Inflammatory macrophage (primary cell): ENCODE measurements around the gene ERC2.

Experiments
- DNase-seq, 2 donors: peaks; one replicate each; pipeline ENCODE4 v3.0.0-alpha.2; 2020 to 2022

The ERC2 gene

DNA sequence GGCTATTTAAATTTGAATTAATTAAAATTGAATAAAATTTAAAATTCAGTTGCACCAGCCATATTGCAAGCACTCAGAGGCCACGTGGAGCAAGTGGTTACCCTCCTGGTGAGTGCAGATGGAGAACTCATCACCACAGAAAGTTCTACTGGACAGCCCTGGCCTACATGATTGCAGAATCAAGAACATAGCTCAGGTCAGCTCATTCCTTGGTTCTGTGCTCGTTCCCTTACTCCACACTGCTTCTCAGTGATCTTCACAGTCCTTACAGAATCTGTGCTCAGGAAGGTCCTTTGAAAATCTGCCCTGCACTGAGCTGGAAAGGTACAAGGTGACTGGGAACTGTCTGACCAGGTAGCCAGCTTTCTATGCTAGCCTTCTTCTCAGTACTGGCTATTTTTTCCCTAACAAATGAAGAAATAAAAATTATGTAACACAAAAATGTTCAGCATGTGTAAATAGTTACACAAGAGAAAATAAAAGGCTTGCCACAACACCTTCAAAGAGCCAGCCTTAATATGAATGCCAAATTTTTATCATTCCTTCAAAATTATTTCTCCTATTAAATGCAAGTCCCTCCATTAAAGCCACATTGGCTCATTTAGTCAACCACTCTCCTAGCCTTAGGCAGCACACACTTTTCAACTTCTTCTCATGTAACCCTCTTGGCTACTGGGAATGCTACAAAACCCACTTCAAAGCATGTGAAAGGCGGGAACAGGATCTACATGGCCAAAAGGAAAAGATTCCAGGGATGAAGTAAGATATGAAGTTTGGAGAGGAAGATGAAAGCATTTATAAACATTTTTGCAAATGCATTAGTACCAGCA, 654.8 kb downstream of the ERC2 start:
- no peak for DNase-seq

- DNase-seq = no peak
Observed at GRCh38 chr3:55812394-55813013, 655.8 kb downstream of the ERC2 start.

DNA sequence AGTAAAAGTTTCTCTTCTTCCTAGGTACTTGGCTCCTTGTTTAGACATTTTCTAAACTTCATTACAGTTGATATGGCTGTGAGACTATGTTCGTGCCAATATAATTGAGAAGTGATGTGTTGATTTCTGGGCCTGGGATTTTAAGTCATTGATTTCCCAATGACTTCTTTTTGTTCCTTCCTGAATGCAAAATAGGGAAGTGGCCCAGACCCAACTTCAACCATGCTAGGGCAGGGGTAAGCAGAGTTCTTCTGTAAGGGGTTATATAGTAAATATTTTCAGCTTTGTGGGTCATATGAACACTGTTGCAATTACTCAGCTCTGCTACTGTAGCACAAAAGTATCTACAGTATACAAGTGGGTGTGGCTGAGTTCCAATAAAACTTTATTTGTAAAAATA, 661.1 kb downstream of the ERC2 start:
- DNase-seq = no peak

DNA sequence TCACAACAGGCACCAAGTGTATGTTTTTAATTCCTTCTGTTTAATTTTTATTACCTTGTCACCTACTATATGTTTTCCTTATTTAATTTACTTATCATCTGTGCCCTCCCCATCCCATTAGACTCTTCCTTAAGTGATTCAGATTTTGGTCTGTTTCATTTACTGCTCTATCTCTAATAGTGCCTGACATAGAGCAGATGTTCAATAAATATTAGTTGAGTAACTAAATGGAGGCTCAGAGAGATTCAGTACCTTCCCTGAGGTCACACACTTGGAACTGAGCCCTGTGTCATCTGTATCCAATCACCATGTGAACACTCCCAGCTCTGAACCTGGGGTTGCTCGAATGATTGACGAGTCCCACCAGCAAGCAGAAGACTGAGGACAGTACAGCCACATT, 663.1 kb downstream of the ERC2 start:
- DNase-seq = no peak

DNA sequence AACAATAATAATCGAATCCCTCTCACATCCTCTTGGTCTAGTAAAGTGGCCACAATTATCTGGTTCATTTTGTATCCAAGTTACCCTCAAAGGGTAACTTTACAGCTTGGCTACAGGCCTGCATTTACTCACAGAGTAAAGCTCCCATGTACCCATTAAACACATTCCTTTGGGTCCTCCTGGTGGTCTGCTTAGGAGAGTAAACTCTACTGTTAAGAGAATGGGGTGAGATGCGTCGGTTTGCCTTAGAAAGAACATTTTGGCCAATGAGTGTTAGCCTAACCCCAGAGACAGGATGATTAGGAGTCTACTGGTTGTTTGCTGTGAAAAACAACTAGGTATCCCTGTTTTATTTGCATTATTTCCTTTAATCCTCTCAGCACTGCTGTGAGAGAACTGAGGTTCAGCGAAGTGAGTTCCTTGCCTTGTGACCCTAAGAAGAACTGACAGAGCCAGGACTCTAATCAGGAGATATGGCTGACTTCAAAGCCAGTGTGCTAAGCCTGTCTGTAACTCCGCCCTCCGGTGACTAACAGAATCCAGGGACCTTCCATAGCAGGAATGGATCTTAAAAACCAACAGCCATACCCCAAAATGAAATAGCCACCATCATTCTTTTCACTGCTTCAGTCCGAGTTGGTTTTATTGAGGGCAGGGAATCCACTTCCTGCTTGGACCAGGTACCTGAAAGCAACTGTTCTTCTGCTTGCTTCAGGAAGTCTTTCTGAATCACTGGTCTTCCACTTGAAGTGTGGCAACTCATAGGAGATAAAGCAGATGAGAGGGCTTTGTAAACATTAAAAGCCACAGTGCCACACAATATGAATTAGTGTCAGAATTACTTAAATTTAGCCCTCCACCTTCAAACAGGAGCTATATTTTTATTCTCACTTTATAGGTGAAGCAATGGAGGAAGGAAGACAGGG, 663.8 kb downstream of the ERC2 start:
- no peak for DNase-seq

DNA sequence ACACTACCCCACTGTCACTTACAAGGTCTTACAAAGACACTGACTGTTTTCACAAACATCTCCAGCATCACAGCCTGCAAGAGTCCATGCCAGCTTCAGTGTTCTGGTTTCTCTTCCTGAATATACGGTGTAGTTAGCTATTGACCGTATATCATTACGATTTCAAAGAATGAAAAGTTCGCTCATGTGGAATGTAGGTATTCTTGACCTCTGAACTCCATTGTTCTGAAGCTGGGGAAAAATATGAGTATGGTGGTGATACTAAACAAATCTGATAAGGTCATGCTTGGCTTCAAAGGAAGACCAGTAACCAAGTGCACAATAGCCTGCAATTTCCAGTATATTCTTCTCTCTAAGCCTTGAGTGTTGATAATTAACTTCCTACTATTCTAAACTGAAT, 665.5 kb downstream of the ERC2 start:
- no peak for DNase-seq

GRCh38 chr3:55801676-55802075, 666.6 kb downstream of the ERC2 start:
- no peak for DNase-seq

- DNase-seq = no peak
Observed at GRCh38 chr3:55801068-55801467, 667.2 kb downstream of the ERC2 start.

DNA sequence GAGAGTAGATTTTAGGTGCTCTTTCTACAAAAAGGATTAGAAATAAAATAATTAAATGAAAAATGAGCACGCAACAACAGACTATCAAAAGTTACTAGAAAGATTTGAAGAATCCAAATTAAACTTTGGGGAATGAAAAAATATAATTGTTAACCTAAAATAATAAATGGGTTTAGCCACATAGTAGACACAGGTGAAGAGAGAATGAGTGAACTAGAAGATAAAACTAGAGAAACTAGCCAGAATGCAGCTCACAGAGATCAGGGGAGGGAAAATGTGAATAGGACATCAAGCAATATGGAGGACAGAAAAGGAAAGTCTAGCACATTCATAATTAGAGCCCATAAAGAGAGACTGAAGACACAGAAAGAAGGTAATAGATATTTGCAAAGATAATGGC, 670.5 kb downstream of the ERC2 start:
- DNase-seq = no peak

GRCh38 chr3:55797084-55797483, 671.2 kb downstream of the ERC2 start:
- DNase-seq = no peak

- DNase-seq = no peak
Observed at GRCh38 chr3:55796533-55796932, 671.7 kb downstream of the ERC2 start.

DNA sequence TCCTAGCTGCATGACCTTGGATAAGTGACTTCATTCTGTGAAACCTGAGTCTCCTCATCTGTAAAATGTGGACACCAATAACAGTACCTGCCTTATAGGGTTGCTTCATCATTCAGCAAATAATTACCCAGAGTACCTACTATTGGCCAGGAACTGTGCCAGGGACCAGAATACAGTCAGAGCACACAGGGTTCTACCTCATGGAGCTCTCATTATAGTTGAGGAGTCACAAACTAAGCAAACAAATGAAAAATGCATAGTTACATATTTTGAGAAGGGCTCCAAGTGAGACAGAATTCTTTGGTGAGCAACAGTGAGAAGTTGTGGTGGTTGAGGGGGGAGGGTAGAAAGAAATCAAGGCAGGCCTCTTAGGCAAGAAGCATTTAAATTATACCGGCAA, 672.5 kb downstream of the ERC2 start:
- DNase-seq = no peak

GRCh38 chr3:55795296-55795695, 673.0 kb downstream of the ERC2 start:
- DNase-seq = no peak

- DNase-seq = no peak
Observed at GRCh38 chr3:55792742-55793141, 675.5 kb downstream of the ERC2 start.

DNA sequence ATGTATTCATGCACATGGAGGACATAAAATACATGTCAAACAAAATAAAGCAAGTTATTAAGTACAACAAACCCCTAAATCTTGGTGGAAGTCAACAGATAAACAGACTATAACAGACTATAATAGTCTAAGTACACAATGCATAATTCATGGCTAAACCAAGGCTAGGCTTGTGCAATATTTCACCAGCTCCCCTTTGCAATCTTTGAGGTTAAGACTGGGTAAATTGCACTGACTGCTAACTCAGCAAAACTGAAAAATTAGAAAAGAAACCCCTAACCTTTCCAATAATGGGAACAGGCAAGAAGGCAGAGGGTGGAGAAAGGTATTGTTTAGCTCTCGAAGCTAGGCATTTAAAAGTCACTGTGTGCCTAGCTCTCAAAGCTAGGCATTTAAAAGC, 676.3 kb downstream of the ERC2 start:
- no peak for DNase-seq

- no peak for DNase-seq
Observed at GRCh38 chr3:55790596-55791350, 677.5 kb downstream of the ERC2 start.

GRCh38 chr3:55789516-55789915, 678.8 kb downstream of the ERC2 start:
- DNase-seq = no peak

DNA sequence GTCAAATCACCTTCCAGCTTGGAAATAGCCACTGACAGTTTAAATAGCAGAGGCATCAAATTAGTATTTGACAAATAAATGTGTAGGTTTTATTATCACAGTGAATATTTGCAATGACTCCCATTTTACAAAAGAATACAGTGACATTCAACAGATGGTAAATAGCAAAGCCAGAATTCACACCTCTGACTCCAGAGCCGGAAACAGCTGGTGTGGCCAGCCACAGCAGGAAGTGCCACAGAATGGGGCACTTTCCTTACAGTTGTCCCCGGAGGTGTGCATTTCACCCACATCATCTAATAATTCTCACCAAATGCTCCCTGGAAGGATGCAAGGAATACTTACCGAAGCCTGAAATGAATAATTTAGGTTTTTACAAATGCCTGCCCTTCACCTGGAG, 685.5 kb downstream of the ERC2 start:
- DNase-seq = no peak

DNA sequence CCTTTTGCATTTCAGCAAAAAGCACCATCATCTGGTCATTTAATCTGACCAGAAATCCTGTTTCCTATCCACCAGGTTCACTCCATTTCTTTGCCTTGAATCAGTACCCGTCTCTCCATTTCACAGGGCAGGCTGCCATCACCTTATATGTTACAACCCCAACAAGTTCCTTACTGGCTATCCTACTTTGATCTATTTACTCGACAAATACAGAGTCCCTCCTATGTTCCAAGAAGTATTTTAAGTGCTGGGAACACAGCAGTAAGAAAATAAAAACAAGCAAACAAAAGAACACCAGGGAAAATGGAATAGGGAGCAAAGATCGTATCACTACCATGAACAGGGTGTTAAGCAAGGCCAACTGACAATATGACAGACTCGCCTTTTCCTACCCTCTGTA, 685.9 kb downstream of the ERC2 start:
- DNase-seq = no peak

GRCh38 chr3:55780913-55781312, 687.4 kb downstream of the ERC2 start:
- DNase-seq = no peak

DNA sequence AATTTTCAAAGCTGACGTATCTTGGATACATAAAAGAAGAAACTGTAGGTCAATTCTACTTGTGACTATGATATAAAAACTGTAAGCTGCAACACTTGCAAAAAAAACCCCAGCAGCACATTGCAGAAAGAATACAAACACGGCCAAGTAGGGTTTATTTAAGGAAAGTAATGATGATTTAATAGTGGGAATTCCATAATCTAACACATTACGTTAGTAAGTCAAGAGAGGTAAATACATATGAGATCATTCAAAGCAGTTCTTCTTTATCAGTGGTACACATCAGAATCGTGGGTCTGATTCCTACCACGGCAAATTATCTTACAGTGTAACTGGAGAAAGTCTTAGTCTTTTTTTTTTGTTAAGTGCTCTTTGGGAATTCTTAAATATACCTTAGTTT, 688.7 kb downstream of the ERC2 start:
- no peak for DNase-seq

DNA sequence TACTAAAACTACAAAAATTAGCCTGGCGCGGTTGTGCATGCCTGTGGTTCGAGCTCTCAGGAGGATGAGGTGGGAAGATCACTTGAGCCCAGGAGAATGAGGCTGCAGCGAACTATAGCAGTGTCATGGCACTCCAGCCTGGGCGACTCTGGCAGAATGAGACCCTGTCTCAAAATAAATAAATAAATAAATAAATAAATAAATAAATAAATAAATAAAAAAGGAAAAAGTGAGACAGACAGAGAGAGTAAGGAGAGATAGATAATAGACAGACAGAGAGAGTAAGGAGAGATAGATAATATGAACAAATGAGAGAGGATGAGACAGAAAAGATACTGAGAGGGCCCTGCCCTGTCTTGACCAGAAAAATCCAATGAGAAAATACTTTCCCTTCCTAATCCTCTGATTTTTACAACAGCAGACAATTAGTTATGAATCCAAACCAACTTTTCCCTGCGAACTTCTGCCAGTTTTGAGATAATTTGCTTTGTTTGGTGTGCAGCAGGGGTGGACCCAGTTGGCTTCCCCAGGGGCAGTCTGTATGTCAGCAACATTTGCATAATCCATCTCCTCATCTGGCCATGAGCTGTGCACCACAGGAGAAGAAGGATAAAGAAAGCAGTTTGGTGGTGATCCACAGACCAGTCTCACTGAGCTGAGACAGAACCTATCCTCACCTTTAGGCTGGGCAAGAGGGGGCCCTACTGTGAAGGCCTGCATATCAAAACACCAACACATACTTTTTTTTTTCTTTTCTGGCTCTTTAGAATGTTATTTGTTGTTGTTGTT, 692.7 kb downstream of the ERC2 start:
- DNase-seq = no peak
